ENCODE data around the gene STMN1.

The STMN1 gene

DNA sequence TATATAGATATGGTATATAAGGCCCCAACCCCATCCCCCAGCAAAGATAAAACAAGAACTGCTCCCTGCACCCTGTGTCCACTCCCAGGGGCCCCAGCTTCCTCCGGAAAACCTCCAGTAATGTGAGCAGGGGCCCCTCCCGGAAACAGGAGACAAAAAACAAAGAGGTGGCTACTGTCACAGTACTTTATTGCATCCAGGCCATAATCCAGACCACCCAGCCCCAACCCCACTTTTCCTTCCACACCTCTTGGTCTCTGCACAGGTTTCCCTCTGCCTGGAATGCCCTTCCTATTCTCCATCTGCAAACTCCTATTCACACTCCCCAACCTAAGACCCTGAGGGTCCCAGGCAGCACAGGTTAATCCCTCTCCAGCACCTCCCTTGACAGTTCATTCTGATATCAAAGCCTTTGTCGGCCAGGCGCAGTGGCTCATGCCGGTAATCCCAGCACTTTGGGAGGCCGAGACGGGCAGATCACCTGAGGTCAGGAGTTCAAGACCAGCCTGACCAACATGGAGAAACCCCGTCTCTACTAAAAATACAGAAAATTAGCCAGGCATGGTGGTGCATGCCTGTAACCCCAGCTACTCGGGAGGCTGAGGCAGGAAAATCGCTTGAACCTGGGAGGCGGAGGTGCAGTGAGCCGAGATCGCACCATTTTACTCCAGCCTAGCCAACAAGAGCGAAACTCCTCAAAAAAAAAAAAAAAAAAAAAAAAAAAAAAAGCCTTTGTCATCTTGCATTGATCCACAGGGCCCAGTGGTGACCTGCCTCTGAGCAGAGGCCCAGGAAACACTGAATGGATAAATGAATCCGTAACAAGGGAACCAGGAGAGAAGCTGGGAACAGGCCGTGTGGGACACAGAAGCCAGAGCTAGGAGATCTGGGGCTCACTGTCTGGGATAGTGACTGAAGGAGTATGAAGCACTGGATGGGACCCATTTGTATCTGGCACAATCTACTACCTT, 44.6 kb downstream of the STMN1 start:
- H3K27ac ChIP-seq = no peak overlapping the region
- no peak overlapping the region for H3K9ac ChIP-seq
- peaks cover 16% of the 10 kb centered on the region; the same call in 1 of the 2 replicates for H3K79me2 ChIP-seq (ENCODE audit: insufficient read depth, low read depth)
- H3K4me1 ChIP-seq (ENCODE audit: low read depth, poor library complexity, severe bottlenecking) = peaks cover 5% of the 10 kb centered on the region
- no peak overlapping the region for H3K4me2 ChIP-seq
- H3K4me3 ChIP-seq (IDR thresholded peaks at IDR 0.05; ENCODE audit: insufficient read depth, low read depth, low read length) = no peak overlapping the region
- TF ChIP-seq, protein P1, sequence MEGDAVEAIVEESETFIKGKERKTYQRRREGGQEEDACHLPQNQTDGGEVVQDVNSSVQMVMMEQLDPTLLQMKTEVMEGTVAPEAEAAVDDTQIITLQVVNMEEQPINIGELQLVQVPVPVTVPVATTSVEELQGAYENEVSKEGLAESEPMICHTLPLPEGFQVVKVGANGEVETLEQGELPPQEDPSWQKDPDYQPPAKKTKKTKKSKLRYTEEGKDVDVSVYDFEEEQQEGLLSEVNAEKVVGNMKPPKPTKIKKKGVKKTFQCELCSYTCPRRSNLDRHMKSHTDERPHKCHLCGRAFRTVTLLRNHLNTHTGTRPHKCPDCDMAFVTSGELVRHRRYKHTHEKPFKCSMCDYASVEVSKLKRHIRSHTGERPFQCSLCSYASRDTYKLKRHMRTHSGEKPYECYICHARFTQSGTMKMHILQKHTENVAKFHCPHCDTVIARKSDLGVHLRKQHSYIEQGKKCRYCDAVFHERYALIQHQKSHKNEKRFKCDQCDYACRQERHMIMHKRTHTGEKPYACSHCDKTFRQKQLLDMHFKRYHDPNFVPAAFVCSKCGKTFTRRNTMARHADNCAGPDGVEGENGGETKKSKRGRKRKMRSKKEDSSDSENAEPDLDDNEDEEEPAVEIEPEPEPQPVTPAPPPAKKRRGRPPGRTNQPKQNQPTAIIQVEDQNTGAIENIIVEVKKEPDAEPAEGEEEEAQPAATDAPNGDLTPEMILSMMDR (conservative IDR thresholded peaks at IDR 0.05; ENCODE audit: low read depth, low read length) = no peak
- no peaks in the 10 kb centered on the region for H3K27me3 ChIP-seq (ENCODE audit: insufficient read depth, low read depth)
- H4K20me1 ChIP-seq (ENCODE audit: insufficient read depth) = no peaks in the 10 kb centered on the region
- no peak overlapping the region for H2AFZ ChIP-seq (ENCODE audit: low read depth)
- no peaks in the 10 kb centered on the region for H3K36me3 ChIP-seq (ENCODE audit: insufficient read depth)

DNA sequence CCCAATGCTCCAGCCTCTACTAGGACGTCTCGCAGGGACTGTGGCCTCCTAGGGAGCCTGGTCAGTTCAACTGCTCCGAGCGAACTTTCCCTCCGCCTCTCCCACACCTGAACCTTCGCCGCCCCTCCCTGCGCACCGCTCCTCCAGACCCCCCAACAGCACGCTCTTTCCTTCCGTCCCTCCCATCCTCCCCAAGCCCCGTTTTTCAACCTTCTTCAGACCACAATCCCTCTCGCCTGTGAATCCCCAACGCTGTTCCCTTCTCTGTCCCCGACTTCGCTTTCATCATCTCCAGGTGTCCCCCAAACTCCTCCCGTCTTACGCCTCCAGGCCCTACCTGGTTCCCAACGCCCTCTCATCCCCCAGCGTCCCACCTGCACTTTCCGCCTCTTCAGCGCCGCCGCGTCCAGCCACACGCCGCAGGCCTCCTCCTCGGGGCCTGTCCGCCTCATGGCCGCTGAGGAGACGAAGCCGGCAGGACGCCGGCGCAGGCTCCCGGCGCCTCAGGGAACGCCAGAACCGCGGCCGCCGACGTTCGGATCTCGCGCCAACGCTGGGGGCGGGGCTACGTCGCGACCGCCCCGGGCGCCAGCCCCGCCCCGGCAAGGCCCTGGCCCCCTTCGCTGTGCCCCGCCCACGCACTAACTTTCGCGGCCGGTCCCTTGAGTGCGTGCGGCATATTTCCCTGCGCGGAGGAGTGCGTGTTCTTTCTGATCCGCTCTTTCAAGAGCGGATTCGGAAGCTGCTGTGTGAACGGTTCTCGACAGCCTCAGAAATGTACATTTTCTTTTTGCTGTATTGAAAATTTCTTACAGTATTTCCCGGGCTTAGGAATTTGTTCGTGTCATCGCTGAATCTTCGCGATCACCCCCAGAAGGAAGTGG, 47.1 kb downstream of the STMN1 start, which contains the start of gene AUNIP:
TSS of gene AUNIP (minus strand) at position 552 of the 884 bp plus-strand sequence. CDS start at position 452, 100 bp downstream.
- TF ChIP-seq, protein P1 (conservative IDR thresholded peaks at IDR 0.05; ENCODE audit: low read depth, low read length) = no peak
- Histone ChIP-seq H3K4me1 (ENCODE audit: low read depth, poor library complexity, severe bottlenecking) (peaks cover 5% of the 10 kb centered on the region), H4K20me1 (ENCODE audit: insufficient read depth) (no peaks in the 10 kb centered on the region), H3K27me3 (ENCODE audit: insufficient read depth, low read depth) (no peaks in the 10 kb centered on the region), H3K9ac (peak within 1 kb of the TSS; percentile 84), H3K36me3 (ENCODE audit: insufficient read depth) (no peaks in the 10 kb centered on the region), H2AFZ (ENCODE audit: low read depth) (peak within 1 kb of the TSS; percentile 69), H3K79me2 (ENCODE audit: insufficient read depth, low read depth) (peaks cover 26% of the 10 kb centered on the region; the same call in 1 of the 2 replicates), H3K27ac (peak within 1 kb of the TSS; percentile 51; the same call in 1 of the 2 replicates), H3K4me2 (peak within 1 kb of the TSS; percentile 99), H3K4me3 (IDR thresholded peaks at IDR 0.05; ENCODE audit: insufficient read depth, low read depth, low read length) (peak within 1 kb of the TSS; percentile 95)

DNA sequence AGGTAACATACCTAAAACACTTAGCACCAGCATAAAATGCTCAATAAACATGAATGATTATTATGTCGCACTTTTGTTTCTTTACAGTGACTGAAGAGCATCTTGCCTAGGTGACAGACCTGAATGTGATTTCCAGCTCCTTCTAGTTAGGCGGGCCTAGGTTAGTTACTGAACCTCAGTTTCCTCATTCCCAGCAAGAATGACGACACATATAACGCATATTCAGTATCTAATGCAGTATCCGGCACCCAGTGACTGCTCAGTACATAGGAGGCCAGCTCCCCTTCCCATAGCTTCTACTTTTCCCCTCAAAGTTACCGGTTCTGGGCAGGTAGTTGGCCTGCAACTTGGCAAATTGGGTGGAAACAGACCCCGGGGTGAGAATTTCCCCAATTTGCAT, 47.7 kb downstream of the STMN1 start:
- peaks cover 32% of the 10 kb centered on the region; the same call in 1 of the 2 replicates for H3K79me2 ChIP-seq (ENCODE audit: insufficient read depth, low read depth)
- peak overlapping the region; percentile 84; the same call in 1 of the 2 replicates for H3K9ac ChIP-seq
- TF ChIP-seq, protein P1 (conservative IDR thresholded peaks at IDR 0.05; ENCODE audit: low read depth, low read length) = no peak
- no peaks in the 10 kb centered on the region for H3K36me3 ChIP-seq (ENCODE audit: insufficient read depth)
- peak overlapping the region; percentile 95 for H3K4me3 ChIP-seq (IDR thresholded peaks at IDR 0.05; ENCODE audit: insufficient read depth, low read depth, low read length)
- H3K4me2 ChIP-seq = peak overlapping the region; percentile 99
- H4K20me1 ChIP-seq (ENCODE audit: insufficient read depth) = no peaks in the 10 kb centered on the region
- no peak overlapping the region; the same call in 1 of the 2 replicates for H3K27ac ChIP-seq
- H3K4me1 ChIP-seq (ENCODE audit: low read depth, poor library complexity, severe bottlenecking) = peaks cover 5% of the 10 kb centered on the region
- H3K27me3 ChIP-seq (ENCODE audit: insufficient read depth, low read depth) = no peaks in the 10 kb centered on the region
- H2AFZ ChIP-seq (ENCODE audit: low read depth) = peak overlapping the region; percentile 69

DNA sequence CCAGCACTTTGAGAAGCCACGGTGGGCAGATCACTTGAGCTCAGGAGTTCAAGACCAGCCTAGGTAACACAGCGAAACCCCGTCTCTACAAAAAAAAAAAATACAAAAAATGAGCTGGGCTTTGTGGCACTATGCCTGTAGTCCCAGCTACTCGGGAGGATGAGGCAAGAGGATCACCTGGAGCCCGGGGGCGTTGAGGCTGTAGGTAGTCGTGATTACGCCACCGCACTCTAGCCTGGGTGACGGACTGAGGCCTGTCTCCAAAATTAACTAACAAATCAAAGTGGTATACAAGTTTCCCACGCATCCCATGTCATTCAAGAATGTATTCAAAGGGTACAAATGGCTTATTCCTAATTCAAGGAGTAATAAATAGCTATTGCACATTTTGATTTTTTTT, 49.4 kb downstream of the STMN1 start:
- H3K79me2 ChIP-seq (ENCODE audit: insufficient read depth, low read depth) = peaks cover 36% of the 10 kb centered on the region; the same call in 1 of the 2 replicates
- TF ChIP-seq, protein P1 (conservative IDR thresholded peaks at IDR 0.05; ENCODE audit: low read depth, low read length) = no peak

More for the DNA sequence above, 49.4 kb downstream of the STMN1 start:
- H3K27ac ChIP-seq = no peak overlapping the region
- no peaks in the 10 kb centered on the region for H3K36me3 ChIP-seq (ENCODE audit: insufficient read depth)
- H3K4me2 ChIP-seq = no peak overlapping the region
- no peaks in the 10 kb centered on the region for H3K27me3 ChIP-seq (ENCODE audit: insufficient read depth, low read depth)
- no peaks in the 10 kb centered on the region for H4K20me1 ChIP-seq (ENCODE audit: insufficient read depth)
- H3K4me1 ChIP-seq (ENCODE audit: low read depth, poor library complexity, severe bottlenecking) = peaks cover 5% of the 10 kb centered on the region
- H3K9ac ChIP-seq = no peak overlapping the region
- H2AFZ ChIP-seq (ENCODE audit: low read depth) = no peak overlapping the region
- no peak overlapping the region for H3K4me3 ChIP-seq (IDR thresholded peaks at IDR 0.05; ENCODE audit: insufficient read depth, low read depth, low read length)

All from KMS-11 (cell line).